HepG2 (cell line): ENCODE measurements around the gene RRP36. TPM values are rescaled to one million over a fixed set of nuclear protein-coding genes. Genes with fewer than 3 reads are reported as not detected.
A peak's percentile ranks its signal among the peaks of the same experiment; 100 is the strongest.

ENCODE experiments used
- AKAP8 ChIP-seq: sonication (generic); formaldehyde crosslinking; IDR thresholded peaks from 2 replicates; pipeline ENCODE4 v1.5.1; 2020; ENCODE audit warnings: mild to moderate bottlenecking, missing genetic modification reagents
- CBX2 ChIP-seq, 2 experiments: fragments of 200-600 bp in 1 of 2; sonication (generic); formaldehyde crosslinking in 1 of 2; IDR thresholded peaks; 2 replicates each; pipeline versions ENCODE4 v1.7.0 to v1.8.1; 2018 to 2022; ENCODE audit warnings: low read depth in 2 of 2, low read length in 1 of 2, mild to moderate bottlenecking in 1 of 2, missing genetic modification reagents in 1 of 2
- HNRNPLL ChIP-seq: fragments of 200-400 bp; formaldehyde crosslinking; IDR thresholded peaks from 2 replicates; pipeline ENCODE4 v1.6.1; 2017; ENCODE audit warnings: mild to moderate bottlenecking, low read depth, low read length; ENCODE audit not compliant: poor library complexity, severe bottlenecking
- MBD4 ChIP-seq: IDR thresholded peaks from 2 replicates; pipeline ENCODE4 v1.6.1; 2012; ENCODE audit warnings: low read length, inconsistent platforms, borderline replicate concordance
- MYC ChIP-seq: sonication (generic); formaldehyde crosslinking; IDR thresholded peaks from 2 replicates; pipeline ENCODE4 v1.9.0; 2021; ENCODE audit warnings: missing genetic modification reagents, borderline replicate concordance
- POLR2A ChIP-seq, 2 experiments: IDR thresholded peaks; 2 replicates each; pipeline ENCODE4 v1.6.1; 2011; ENCODE audit warnings: low read depth in 2 of 2, low read length in 2 of 2, mild to moderate bottlenecking in 1 of 2, moderate library complexity in 1 of 2; ENCODE audit not compliant: insufficient read depth in 1 of 2
- RARG ChIP-seq: sonication (generic); formaldehyde crosslinking; IDR thresholded peaks from 2 replicates; pipeline ENCODE4 v1.4.0; 2020; ENCODE audit warnings: low read depth, mild to moderate bottlenecking, missing genetic modification reagents
- RELA ChIP-seq: sonication (generic); formaldehyde crosslinking; IDR thresholded peaks from 2 replicates; pipeline ENCODE4 v1.4.0; 2020; ENCODE audit warnings: missing genetic modification reagents
- XRCC5 ChIP-seq: fragments of 200-400 bp; formaldehyde crosslinking; optimal IDR thresholded peaks from 2 replicates; pipeline ENCODE3; 2017; ENCODE audit warnings: mild to moderate bottlenecking, low read length
- ZC3H13 ChIP-seq: sonication (generic); formaldehyde crosslinking; IDR thresholded peaks from 2 replicates; pipeline ENCODE4 v1.8.1; 2023; ENCODE audit warnings: mild to moderate bottlenecking, missing genetic modification reagents, moderate library complexity
- ZMYM4 ChIP-seq: sonication (generic); formaldehyde crosslinking; IDR thresholded peaks from 2 replicates; pipeline ENCODE4 v1.8.1; 2023; ENCODE audit warnings: mild to moderate bottlenecking, missing genetic modification reagents
- ZNF160 ChIP-seq: sonication (generic); formaldehyde crosslinking; IDR thresholded peaks from 2 replicates; pipeline ENCODE4 v1.8.0; 2022; ENCODE audit warnings: mild to moderate bottlenecking, inconsistent platforms, missing genetic modification reagents
- ZNF205 ChIP-seq: IDR thresholded peaks from 2 replicates; pipeline ENCODE4 v1.6.1; 2018; ENCODE audit warnings: missing biosample characterization, missing genetic modification reagents
- ZNF274 ChIP-seq: sonication (generic); formaldehyde crosslinking; IDR thresholded peaks from 2 replicates; pipeline ENCODE4 v1.5.1; 2020; ENCODE audit warnings: mild to moderate bottlenecking, missing genetic modification reagents
- ZNF530 ChIP-seq: sonication (generic); formaldehyde crosslinking; IDR thresholded peaks from 2 replicates; pipeline ENCODE4 v1.5.0; 2020; ENCODE audit warnings: low read depth, mild to moderate bottlenecking, missing genetic modification reagents
- ZNF546 ChIP-seq: sonication (generic); formaldehyde crosslinking; conservative IDR thresholded peaks from 2 replicates; pipeline ENCODE4 v1.8.1; 2023; ENCODE audit warnings: mild to moderate bottlenecking, missing genetic modification reagents
- ZNF792 ChIP-seq: IDR thresholded peaks from 2 replicates; pipeline ENCODE4 v1.6.1; 2016
- ZNF878 ChIP-seq: sonication (generic); formaldehyde crosslinking; IDR thresholded peaks from 2 replicates; pipeline ENCODE4 v1.8.1; 2023; ENCODE audit warnings: mild to moderate bottlenecking, missing genetic modification reagents, moderate library complexity
- ZSCAN20 ChIP-seq: sonication (generic); formaldehyde crosslinking; IDR thresholded peaks from 2 replicates; pipeline ENCODE4 v1.4.0; 2020; ENCODE audit warnings: missing genetic modification reagents, mild to moderate bottlenecking, borderline replicate concordance
- polyA plus RNA-seq, 8 experiments: library from polyadenylated mRNA; depleted of rRNA in 3 of 8; stranded (reverse) in 7 of 8; unstranded in 1 of 8; fragments of >200 nt; fragmentation: Illumina TruSeq in 4 of 8; extraction: Trizol in 4 of 8; gene quantifications; 2 replicates each; pipeline versions ENCODE4 v1.2.1 to v1.2.3, GENCODE V29; 2011 to 2016; ENCODE audit warnings: low read depth in 4 of 8, missing spikeins in 1 of 8, mixed read lengths in 1 of 8; ENCODE audit not compliant: insufficient read depth in 1 of 8
- total RNA-seq, 5 experiments: library from RNA; depleted of rRNA; stranded (reverse); fragments of >200 nt; fragmentation: Illumina TruSeq; extraction: Trizol; gene quantifications; 2 replicates each; pipeline ENCODE4 v1.2.3, GENCODE V29; 2016; ENCODE audit warnings: low read depth in 1 of 5
- TF ChIP-seq, protein P1 (sequence below): sonication (generic); formaldehyde crosslinking; IDR thresholded peaks from 2 replicates; pipeline ENCODE4 v1.4.0; 2020; ENCODE audit warnings: missing genetic modification reagents
- TF ChIP-seq, protein P2 (sequence below): sonication (generic); formaldehyde crosslinking; IDR thresholded peaks from 2 replicates; pipeline ENCODE4 v1.4.0; 2020; ENCODE audit warnings: missing genetic modification reagents, mild to moderate bottlenecking, borderline replicate concordance
- TF ChIP-seq, protein P3 (sequence below): sonication (generic); formaldehyde crosslinking; IDR thresholded peaks from 2 replicates; pipeline ENCODE4 v1.4.0; 2020; ENCODE audit warnings: missing genetic modification reagents
- TF ChIP-seq, protein P4 (sequence below): IDR thresholded peaks from 2 replicates; pipeline ENCODE4 v1.6.1; 2012; ENCODE audit warnings: low read depth, low read length, improper control_type of control experiment
- TF ChIP-seq, protein P5 (sequence below): sonication (generic); formaldehyde crosslinking; IDR thresholded peaks from 2 replicates; pipeline ENCODE4 v1.8.1; 2023; ENCODE audit warnings: mild to moderate bottlenecking, inconsistent platforms, moderate library complexity, missing genetic modification reagents, borderline replicate concordance

The RRP36 gene
- total and polyA plus RNA-seq, 2 of the 13 experiments (the other 11 are each of a cell fraction or from before 2014, with no cell fraction given) = 29.5 to 144 TPM

DNA sequence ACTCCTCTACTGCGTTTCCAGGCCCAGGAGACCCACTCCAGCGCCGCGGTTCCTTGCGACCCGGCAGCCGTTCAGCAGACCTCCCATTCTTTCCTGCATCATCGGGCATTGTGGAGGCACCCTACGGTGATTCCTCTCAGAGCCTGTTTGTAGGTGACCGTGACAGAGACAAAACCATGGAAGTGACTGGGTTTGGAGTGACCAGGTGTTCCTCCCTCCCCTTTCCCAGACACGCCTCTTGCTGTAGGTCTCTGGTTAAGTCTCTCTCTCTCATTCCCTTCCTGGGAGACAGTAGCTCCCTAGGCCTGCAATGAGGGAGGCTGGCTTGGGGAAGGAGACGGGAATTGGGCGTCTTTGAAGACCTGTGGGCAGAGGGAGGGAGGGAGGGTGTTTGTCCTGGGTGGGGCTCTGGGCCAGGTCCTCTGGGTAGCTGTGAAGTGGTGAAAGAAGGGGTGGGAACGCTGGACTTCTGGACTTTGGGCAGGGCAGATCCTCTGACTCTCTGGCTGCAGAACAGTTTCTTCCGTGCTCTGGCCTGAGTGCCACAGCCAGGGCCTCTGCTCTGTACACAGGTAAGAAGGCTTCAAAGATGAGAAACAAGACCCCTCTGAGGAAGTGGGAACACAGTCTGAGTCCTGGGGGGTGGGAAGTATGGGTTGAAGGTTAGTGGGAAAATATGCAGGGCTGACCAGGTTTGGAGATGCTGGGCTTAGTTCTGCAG lies 38.8 kb downstream of the RRP36 start (continued):
- TF ChIP-seq CBX2 (IDR thresholded peaks at IDR 0.05; ENCODE audit: low read depth, low read length) (no peak), CBX2 (CRISPR knock-in tag; IDR thresholded peaks at IDR 0.05; ENCODE audit: low read depth) (no peak), ZNF530 (CRISPR knock-in tag) (no peak), ZNF878 (peak; percentile 51; the same call in 1 of the 2 replicates), MBD4 (no peak), RELA (no peak; the same call in none of the 2 replicates), ZNF205 (CRISPR knock-in tag) (no peak), MYC (CRISPR knock-in tag) (no peak), XRCC5 (peak; percentile 78), ZNF274 (CRISPR knock-in tag) (peak; percentile 87), ZNF160 (CRISPR knock-in tag) (no peak), ZC3H13 (no peak), ZSCAN20 (CRISPR knock-in tag) (no peak), ZNF792 (CRISPR knock-in tag) (peak; percentile 65; the same call in 1 of the 2 replicates), HNRNPLL (no peak), RARG (no peak), ZMYM4 (CRISPR knock-in tag) (no peak; the same call in 1 of the 2 replicates), AKAP8 (CRISPR knock-in tag) (no peak), POLR2A (IDR thresholded peaks at IDR 0.05; ENCODE audit: insufficient read depth in 1 of 2, low read depth in 2 of 2, low read length in 2 of 2) (peak in 1 of 2 experiments; percentile 80; a peak in 2 of 4 replicates), ZNF546 (CRISPR knock-in tag) (no peak)
- TF ChIP-seq, protein P1, sequence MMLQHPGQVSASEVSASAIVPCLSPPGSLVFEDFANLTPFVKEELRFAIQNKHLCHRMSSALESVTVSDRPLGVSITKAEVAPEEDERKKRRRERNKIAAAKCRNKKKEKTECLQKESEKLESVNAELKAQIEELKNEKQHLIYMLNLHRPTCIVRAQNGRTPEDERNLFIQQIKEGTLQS (CRISPR knock-in tag) = no peak
- TF ChIP-seq, protein P2, sequence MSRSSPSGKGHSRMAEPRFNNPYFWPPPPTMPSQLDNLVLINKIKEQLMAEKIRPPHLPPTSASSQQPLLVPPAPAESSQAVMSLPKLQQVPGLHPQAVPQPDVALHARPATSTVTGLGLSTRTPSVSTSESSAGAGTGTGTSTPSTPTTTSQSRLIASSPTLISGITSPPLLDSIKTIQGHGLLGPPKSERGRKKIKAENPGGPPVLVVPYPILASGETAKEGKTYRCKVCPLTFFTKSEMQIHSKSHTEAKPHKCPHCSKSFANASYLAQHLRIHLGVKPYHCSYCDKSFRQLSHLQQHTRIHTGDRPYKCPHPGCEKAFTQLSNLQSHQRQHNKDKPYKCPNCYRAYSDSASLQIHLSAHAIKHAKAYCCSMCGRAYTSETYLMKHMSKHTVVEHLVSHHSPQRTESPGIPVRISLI = no peak; the same call in 1 of the 2 replicates
- TF ChIP-seq, protein P3, sequence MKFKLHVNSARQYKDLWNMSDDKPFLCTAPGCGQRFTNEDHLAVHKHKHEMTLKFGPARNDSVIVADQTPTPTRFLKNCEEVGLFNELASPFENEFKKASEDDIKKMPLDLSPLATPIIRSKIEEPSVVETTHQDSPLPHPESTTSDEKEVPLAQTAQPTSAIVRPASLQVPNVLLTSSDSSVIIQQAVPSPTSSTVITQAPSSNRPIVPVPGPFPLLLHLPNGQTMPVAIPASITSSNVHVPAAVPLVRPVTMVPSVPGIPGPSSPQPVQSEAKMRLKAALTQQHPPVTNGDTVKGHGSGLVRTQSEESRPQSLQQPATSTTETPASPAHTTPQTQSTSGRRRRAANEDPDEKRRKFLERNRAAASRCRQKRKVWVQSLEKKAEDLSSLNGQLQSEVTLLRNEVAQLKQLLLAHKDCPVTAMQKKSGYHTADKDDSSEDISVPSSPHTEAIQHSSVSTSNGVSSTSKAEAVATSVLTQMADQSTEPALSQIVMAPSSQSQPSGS = 0 out of 2 replicates have a peak, but pooled peaks have one; percentile 68
- TF ChIP-seq, protein P4, sequence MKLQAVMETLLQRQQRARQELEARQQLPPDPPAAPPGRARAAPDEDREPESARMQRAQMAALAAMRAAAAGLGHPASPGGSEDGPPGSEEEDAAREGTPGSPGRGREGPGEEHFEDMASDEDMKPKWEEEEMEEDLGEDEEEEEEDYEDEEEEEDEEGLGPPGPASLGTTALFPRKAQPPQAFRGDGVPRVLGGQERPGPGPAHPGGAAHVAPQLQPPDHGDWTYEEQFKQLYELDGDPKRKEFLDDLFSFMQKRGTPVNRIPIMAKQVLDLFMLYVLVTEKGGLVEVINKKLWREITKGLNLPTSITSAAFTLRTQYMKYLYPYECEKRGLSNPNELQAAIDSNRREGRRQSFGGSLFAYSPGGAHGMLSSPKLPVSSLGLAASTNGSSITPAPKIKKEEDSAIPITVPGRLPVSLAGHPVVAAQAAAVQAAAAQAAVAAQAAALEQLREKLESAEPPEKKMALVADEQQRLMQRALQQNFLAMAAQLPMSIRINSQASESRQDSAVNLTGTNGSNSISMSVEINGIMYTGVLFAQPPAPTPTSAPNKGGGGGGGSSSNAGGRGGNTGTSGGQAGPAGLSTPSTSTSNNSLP = no peak
- TF ChIP-seq, protein P5, sequence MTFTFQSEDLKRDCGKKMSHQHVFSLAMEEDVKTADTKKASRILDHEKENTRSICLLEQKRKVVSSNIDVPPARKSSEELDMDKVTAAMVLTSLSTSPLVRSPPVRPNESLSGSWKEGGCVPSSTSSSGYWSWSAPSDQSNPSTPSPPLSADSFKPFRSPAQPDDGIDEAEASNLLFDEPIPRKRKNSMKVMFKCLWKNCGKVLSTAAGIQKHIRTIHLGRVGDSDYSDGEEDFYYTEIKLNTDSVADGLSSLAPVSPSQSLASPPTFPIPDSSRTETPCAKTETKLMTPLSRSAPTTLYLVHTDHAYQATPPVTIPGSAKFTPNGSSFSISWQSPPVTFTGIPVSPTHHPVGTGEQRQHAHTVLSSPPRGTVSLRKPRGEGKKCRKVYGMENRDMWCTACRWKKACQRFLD = no peak
